Fibroblast of skin of back (primary cell): ENCODE results near the gene SYT11. TPM values are rescaled to one million over a fixed set of nuclear protein-coding genes. Genes with fewer than 3 reads are reported as not detected.
"Not testable (repeated sequence)": the region's sequence is repeated elsewhere in the genome, so short reads cannot be mapped to it uniquely, and the experiment has no call there.

Source experiments
- DNase-seq: peaks from one replicate; pipeline ENCODE4 v3.0.0-alpha.2; 2013
- polyA plus RNA-seq, 2 experiments: library from polyadenylated mRNA; unstranded; fragments of 120-200 nt; gene quantifications; one replicate each; pipeline ENCODE4 v1.2.1, GENCODE V29; 2013; ENCODE audit not compliant: insufficient read length in 2 of 2

Gene SYT11
- 25.7 TPM for polyA plus RNA-seq (2013, experiment 1 of 2; ENCODE audit: insufficient read length)
- 29.1 TPM for polyA plus RNA-seq (2013, experiment 2 of 2; ENCODE audit: insufficient read length)

GRCh38 chr1:155859234-155859829 lies at the start of gene SYT11:
Gene SYT11, plus strand, starts transcription at chr1:155859567. Its CDS starts 195 bp downstream, at chr1:155859762.
- DNase-seq, result peak; percentile 95

- no peak for DNase-seq
Measured at GRCh38 chr1:155812878-155813277, 46.5 kb upstream of the SYT11 start.

- no peak for DNase-seq
Measured at GRCh38 chr1:155813672-155814071, 45.7 kb upstream of the SYT11 start.

GRCh38 chr1:155816351-155816750 lies 43.0 kb upstream of the SYT11 start:
- no peak for DNase-seq

GRCh38 chr1:155827450-155827849 lies 31.9 kb upstream of the SYT11 start:
- DNase-seq, result no peak

- no peak for DNase-seq
Measured at GRCh38 chr1:155831279-155831976, 27.9 kb upstream of the SYT11 start.

GRCh38 chr1:155833665-155834295 lies 25.6 kb upstream of the SYT11 start:
- DNase-seq, result no peak

- DNase-seq, result peak; percentile 67
Measured at GRCh38 chr1:155834296-155834926, 25.0 kb upstream of the SYT11 start.

- not testable (repeated sequence) for DNase-seq
Measured at GRCh38 chr1:155834927-155835399, 24.4 kb upstream of the SYT11 start.

GRCh38 chr1:155835548-155835947 lies 23.8 kb upstream of the SYT11 start:
- no peak for DNase-seq

- no peak for DNase-seq
Measured at GRCh38 chr1:155840386-155840785, 19.0 kb upstream of the SYT11 start.

- no peak for DNase-seq
Measured at GRCh38 chr1:155844860-155845421, 14.4 kb upstream of the SYT11 start.

GRCh38 chr1:155847823-155848529 lies 11.4 kb upstream of the SYT11 start:
- DNase-seq, result peak; percentile 7

GRCh38 chr1:155850345-155850744 lies 9.0 kb upstream of the SYT11 start:
- DNase-seq, result no peak

GRCh38 chr1:155856257-155856974 lies 3.0 kb upstream of the SYT11 start:
- DNase-seq, result no peak

- peak; percentile 93 for DNase-seq
Measured at GRCh38 chr1:155856975-155857930, 2.1 kb upstream of the SYT11 start, which contains the start of gene GON4L. Gene GON4L, minus strand, starts transcription at chr1:155857214. Its CDS starts 3,434 bp downstream, at chr1:155853780.

GRCh38 chr1:155858800-155859233 lies 550 bp upstream of the SYT11 start:
- DNase-seq, result no peak

GRCh38 chr1:155859881-155860871 lies 809 bp downstream of the SYT11 start:
- DNase-seq, result peak; percentile 86
